ENCODE data around the gene BTBD16. TPM values are rescaled to one million over a fixed set of nuclear protein-coding genes. Genes with fewer than 3 reads are reported as not detected.

BTBD16 gene
- total and polyA plus RNA-seq, 2 of the 13 experiments (the other 11 are each of a cell fraction or from before 2014, with no cell fraction given) = 5.0 to 11.9 TPM

- TF ChIP-seq SNAPC4 (CRISPR knock-in tag; IDR thresholded peaks at IDR 0.05) = peak; percentile 72; the same call in 1 of the 2 replicates
- no peak for TF ChIP-seq MYPOP (CRISPR knock-in tag; IDR thresholded peaks at IDR 0.05)
- no peak for TF ChIP-seq KIAA2018 (CRISPR knock-in tag; IDR thresholded peaks at IDR 0.05; ENCODE audit: borderline replicate concordance)
- TF ChIP-seq PHF5A (CRISPR knock-in tag; IDR thresholded peaks at IDR 0.05; ENCODE audit: low read depth, unreplicated experiment) = no peak
- TF ChIP-seq GFI1 (CRISPR knock-in tag; IDR thresholded peaks at IDR 0.05; ENCODE audit: borderline replicate concordance) = peak; percentile 35; the same call in 1 of the 2 replicates
- TF ChIP-seq ZNF607 (CRISPR knock-in tag; IDR thresholded peaks at IDR 0.05; ENCODE audit: borderline replicate concordance) = no peak
- no peak for TF ChIP-seq LCORL (IDR thresholded peaks at IDR 0.05)
- no peak for TF ChIP-seq LCORL (CRISPR knock-in tag; IDR thresholded peaks at IDR 0.05)
- TF ChIP-seq ZNF414 (CRISPR knock-in tag; IDR thresholded peaks at IDR 0.05) = no peak
- peak; percentile 83 for TF ChIP-seq RXRB (CRISPR knock-in tag; IDR thresholded peaks at IDR 0.05; ENCODE audit: borderline replicate concordance)
- TF ChIP-seq GPBP1L1 (CRISPR knock-in tag; IDR thresholded peaks at IDR 0.05) = no peak
- no peak for TF ChIP-seq SOX6 (IDR thresholded peaks at IDR 0.05)
- TF ChIP-seq SOX6 (CRISPR knock-in tag; IDR thresholded peaks at IDR 0.05) = peak; percentile 74
These were observed 33.0 kb downstream of the BTBD16 start (continued) for GRCh38 chr10:122304054-122304579.

All from HepG2 (cell line).